GM21723 (cell line): ENCODE results near the gene C1orf198.

ENCODE experiments used
- ATAC-seq: cut with Tn5 transposase; IDR thresholded peaks from one replicate; pipeline ENCODE4 v1.9.1; 2021; ENCODE audit warnings: mild to moderate bottlenecking, moderate library complexity; ENCODE audit not compliant: unreplicated experiment

C1orf198 gene

DNA sequence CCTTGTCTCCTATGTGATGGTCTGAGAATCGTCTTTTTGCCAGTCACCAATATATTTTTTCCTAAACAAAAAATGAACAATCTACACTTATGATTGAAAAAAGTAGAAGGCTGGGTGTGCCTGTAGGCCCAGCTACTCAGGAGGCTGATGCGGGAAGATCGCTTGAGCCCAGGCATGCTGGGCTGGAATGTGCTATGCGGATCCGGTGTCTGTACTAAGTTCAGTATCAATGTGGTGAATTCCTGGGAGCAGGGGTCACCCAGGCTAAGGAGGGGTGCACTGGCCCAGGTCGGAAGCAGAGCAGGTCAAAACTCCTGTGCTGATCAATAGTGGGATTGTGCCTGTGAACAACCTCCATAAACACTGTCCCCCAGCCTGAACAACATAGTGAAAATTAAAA lies 25.7 kb upstream of the C1orf198 start:
- ATAC-seq, result no peak

DNA sequence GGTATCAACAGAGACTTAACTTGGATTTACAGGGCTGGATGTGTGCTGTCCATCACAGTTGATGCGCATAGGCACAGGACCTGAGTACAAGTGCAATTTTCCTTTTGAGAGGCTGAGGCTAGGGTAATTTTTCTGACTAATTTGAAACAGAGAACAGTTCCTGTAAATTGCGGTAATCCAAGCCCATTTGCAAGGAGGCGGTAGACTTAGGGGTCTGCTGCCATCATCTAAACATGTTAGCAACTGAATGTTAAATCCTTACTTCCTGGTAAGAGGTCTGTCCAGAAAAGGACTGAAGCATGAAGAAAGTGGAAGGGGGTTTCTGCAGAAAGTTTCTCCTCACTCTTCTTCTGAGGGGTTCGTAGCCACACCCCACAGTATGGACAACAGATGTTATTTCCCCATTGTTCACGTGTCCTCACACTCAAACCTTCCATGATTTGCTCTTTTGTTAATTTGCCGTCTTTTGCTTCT lies 23.7 kb upstream of the C1orf198 start:
- no peak for ATAC-seq

GRCh38 chr1:230891413-230891812 lies 23.1 kb upstream of the C1orf198 start:
- ATAC-seq, result no peak

- ATAC-seq, result no peak
These were observed 16.3 kb upstream of the C1orf198 start for GRCh38 chr1:230884646-230885045.

- ATAC-seq, result no peak
These were observed 15.6 kb upstream of the C1orf198 start for GRCh38 chr1:230883967-230884366.

GRCh38 chr1:230879778-230880177 lies 11.5 kb upstream of the C1orf198 start:
- no peak for ATAC-seq

DNA sequence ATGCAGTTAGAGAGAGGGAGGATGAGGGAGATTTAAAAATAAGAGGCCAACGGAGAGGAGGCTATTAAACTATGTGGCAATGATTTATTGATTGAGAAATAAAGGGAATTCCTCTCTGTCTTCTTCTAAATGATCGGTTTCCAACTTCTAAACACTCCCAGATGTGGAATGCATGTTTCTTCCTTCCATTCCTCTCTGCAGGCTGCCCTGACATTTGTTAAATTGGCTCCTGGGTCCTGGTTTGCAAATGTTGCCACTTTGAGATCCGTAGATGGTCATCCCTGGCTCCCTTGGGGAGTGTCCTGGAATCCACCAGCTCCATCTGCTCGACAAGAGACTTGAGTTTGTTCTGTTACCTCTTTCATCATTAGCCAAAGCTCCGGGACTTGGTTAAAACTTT lies 10.3 kb upstream of the C1orf198 start:
- ATAC-seq, result no peak

DNA sequence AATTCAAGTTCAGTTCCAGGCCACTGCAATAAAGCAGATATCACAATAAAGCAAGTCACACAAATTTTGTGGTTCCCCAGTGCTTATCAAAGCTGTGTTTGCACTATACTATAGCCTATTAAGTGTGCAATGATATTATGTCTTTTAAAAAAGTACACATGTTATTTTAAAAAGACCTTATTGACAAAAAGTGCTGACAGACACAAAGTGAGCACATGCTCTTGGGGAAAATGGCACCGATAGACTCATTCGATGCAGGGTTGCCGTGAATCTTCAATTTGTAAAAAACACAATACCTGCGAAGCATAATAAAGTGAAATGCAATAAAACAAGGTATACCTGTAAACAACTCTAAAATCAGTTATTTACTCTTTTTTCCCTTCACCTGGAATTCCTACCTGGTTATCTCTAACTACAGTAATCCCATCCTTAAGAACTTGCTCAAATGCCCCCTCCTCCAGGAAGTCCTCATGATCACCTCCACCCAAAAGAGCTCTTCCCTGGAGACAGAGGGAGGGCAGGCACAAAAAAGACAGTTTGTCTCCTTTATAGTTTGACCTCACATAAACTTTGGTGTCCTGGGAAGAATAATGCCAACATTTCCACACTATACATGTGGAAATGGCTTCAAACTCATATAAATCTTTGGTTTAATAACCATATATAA lies 9.7 kb upstream of the C1orf198 start:
- no peak for ATAC-seq

- no peak for ATAC-seq
These were observed 9.0 kb upstream of the C1orf198 start for GRCh38 chr1:230877146-230877923.

- no peak for ATAC-seq
These were observed 8.3 kb upstream of the C1orf198 start for GRCh38 chr1:230876660-230877059.

- ATAC-seq, result no peak
These were observed 7.0 kb upstream of the C1orf198 start for GRCh38 chr1:230875370-230875769.

DNA sequence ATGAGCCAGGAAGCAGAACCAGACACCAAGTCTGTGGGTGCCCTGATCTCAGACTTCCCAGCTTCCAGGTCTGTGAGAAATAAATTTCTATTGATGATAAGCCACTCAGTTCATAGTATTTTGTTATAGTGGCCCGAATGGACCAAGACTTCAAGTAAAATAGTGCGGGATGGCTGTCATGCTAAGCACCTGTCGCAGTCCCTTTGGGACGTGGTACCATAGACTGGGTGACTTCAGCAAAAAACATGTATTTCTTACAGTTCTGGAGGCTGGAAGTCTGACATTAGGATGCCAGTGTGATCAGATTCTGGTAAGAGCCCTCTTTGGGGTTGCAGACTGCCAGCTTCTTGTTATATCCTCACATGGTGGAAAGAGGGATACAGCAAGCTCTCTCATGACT lies 2.6 kb upstream of the C1orf198 start:
- no peak for ATAC-seq

DNA sequence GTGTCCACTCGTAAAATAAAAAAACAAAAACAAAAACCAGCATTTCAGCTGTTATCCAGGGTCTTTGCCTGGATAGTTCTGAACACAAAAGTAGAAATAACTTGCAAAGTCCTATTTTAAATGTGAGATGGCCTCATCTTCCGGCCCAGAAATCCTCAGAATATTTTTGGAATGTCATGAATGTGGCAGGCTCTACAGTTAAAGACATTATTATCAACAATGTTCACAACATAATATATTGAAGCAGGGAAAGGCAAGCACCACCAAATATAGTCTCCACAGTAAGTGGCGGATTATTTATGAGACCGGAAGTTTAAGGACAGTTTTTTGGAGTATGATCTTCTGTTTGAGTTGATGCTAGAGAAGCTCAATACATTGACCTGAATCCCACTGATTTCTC lies 1.2 kb upstream of the C1orf198 start:
- no peak for ATAC-seq

- ATAC-seq, result peak; percentile 45
These were observed 540 bp upstream of the C1orf198 start for GRCh38 chr1:230868736-230869385.

GRCh38 chr1:230867101-230867902 lies 1.0 kb downstream of the C1orf198 start:
- ATAC-seq, result no peak

GRCh38 chr1:230866171-230867070 lies 1.9 kb downstream of the C1orf198 start:
- ATAC-seq, result no peak

- no peak for ATAC-seq
These were observed 3.1 kb downstream of the C1orf198 start for GRCh38 chr1:230865062-230865817.

DNA sequence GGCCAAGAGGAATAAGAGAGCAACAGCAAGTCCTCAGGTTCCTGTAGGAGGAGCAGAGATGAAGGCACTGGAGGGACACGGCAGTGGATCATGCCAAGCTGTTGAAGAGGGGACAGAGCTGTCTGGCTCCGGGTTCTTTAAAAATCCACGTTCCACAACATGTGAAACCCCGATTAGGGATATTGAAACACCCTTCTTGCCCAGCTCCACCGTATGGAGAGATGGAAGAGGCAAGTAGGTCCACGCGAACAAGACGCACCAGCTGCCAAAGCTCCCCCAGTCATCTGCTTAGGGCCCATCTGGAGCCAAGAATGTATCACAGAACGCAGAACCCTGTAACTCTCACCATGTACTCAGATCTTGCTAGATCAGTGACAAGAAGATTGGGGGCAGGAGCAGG lies 3.9 kb downstream of the C1orf198 start:
- no peak for ATAC-seq

- no peak for ATAC-seq
These were observed 4.9 kb downstream of the C1orf198 start for GRCh38 chr1:230863449-230863848.
